PFSK-1 (cell line): Measurements from ENCODE around the gene SCLY.

Source experiments
- FOXP2 ChIP-seq: optimal IDR thresholded peaks from 2 replicates; pipeline ENCODE3; 2011; ENCODE audit warnings: borderline replicate concordance, control low read depth, inconsistent platforms; ENCODE audit not compliant: insufficient read depth; ENCODE audit errors: extremely low read length, extremely low read depth
- POLR2AphosphoS5 ChIP-seq: IDR thresholded peaks from 2 replicates; pipeline ENCODE4 v1.6.1; 2012; ENCODE audit warnings: low read depth, mild to moderate bottlenecking, control low read depth, low read length, moderate library complexity
- SIN3A ChIP-seq: IDR thresholded peaks from 2 replicates; pipeline ENCODE4 v1.6.1; 2012; ENCODE audit warnings: mild to moderate bottlenecking, low read length, moderate library complexity, borderline replicate concordance; ENCODE audit not compliant: insufficient read depth
- TAF1 ChIP-seq: IDR thresholded peaks from 2 replicates; pipeline ENCODE4 v1.6.1; 2012; ENCODE audit warnings: low read length, control low read depth, borderline replicate concordance; ENCODE audit not compliant: insufficient read depth
- TF ChIP-seq, protein P1 (sequence below), 2 experiments: IDR thresholded peaks; 2 replicates each; pipeline versions ENCODE4 v1.6.1 to v1.8.0; 2011 to 2012; ENCODE audit warnings: low read depth in 2 of 2, low read length in 2 of 2, control low read depth in 1 of 2, inconsistent platforms in 1 of 2, mild to moderate bottlenecking in 1 of 2, moderate library complexity in 1 of 2; ENCODE audit not compliant: insufficient read depth in 1 of 2

SCLY gene

DNA sequence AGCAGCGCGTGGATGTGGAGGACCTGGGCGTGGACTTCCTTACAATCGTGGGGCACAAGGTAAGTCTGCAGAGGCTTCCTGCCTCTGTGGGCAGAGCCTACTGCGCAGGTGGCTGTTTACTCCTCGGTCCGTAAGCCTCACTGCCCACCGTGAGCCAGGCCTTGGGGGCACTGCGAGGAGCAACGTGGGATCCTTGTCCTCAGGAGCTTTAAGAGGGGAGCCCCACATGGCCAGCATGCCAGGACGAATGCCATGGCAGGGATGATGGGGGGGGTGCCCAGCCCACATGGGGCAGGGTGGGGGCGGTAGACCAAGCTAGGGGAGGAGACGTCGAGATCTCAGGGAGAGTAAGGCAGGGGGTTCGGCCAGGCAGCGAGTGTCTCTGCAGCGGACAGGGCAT is 21.4 kb downstream of the SCLY start:
- TF ChIP-seq, protein P1, sequence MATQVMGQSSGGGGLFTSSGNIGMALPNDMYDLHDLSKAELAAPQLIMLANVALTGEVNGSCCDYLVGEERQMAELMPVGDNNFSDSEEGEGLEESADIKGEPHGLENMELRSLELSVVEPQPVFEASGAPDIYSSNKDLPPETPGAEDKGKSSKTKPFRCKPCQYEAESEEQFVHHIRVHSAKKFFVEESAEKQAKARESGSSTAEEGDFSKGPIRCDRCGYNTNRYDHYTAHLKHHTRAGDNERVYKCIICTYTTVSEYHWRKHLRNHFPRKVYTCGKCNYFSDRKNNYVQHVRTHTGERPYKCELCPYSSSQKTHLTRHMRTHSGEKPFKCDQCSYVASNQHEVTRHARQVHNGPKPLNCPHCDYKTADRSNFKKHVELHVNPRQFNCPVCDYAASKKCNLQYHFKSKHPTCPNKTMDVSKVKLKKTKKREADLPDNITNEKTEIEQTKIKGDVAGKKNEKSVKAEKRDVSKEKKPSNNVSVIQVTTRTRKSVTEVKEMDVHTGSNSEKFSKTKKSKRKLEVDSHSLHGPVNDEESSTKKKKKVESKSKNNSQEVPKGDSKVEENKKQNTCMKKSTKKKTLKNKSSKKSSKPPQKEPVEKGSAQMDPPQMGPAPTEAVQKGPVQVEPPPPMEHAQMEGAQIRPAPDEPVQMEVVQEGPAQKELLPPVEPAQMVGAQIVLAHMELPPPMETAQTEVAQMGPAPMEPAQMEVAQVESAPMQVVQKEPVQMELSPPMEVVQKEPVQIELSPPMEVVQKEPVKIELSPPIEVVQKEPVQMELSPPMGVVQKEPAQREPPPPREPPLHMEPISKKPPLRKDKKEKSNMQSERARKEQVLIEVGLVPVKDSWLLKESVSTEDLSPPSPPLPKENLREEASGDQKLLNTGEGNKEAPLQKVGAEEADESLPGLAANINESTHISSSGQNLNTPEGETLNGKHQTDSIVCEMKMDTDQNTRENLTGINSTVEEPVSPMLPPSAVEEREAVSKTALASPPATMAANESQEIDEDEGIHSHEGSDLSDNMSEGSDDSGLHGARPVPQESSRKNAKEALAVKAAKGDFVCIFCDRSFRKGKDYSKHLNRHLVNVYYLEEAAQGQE (IDR thresholded peaks at IDR 0.05; ENCODE audit: insufficient read depth in 1 of 2, low read depth in 2 of 2, low read length in 2 of 2) = no peak
- TF ChIP-seq POLR2AphosphoS5 = no peak
- no peak for TF ChIP-seq FOXP2
- TF ChIP-seq TAF1 = no peak

GRCh38 chr2:238082827-238083226 is 22.0 kb downstream of the SCLY start:
- TF ChIP-seq, protein P1 (IDR thresholded peaks at IDR 0.05; ENCODE audit: insufficient read depth in 1 of 2, low read depth in 2 of 2, low read length in 2 of 2) = no peak
- no peak for TF ChIP-seq TAF1
- no peak for TF ChIP-seq SIN3A
- TF ChIP-seq FOXP2 = no peak
- TF ChIP-seq POLR2AphosphoS5 = no peak

GRCh38 chr2:238083919-238084318 is 23.1 kb downstream of the SCLY start:
- TF ChIP-seq POLR2AphosphoS5 (no peak), TAF1 (no peak), SIN3A (no peak), FOXP2 (no peak)
- TF ChIP-seq, protein P1 (IDR thresholded peaks at IDR 0.05; ENCODE audit: insufficient read depth in 1 of 2, low read depth in 2 of 2, low read length in 2 of 2) = no peak

GRCh38 chr2:238084761-238085160 is 24.0 kb downstream of the SCLY start:
- TF ChIP-seq SIN3A (no peak), POLR2AphosphoS5 (no peak), TAF1 (no peak), FOXP2 (no peak)
- TF ChIP-seq, protein P1 (IDR thresholded peaks at IDR 0.05; ENCODE audit: insufficient read depth in 1 of 2, low read depth in 2 of 2, low read length in 2 of 2) = no peak

- TF ChIP-seq, protein P1 (IDR thresholded peaks at IDR 0.05; ENCODE audit: insufficient read depth in 1 of 2, low read depth in 2 of 2, low read length in 2 of 2) = no peak
- TF ChIP-seq FOXP2 = no peak
- TF ChIP-seq SIN3A = no peak
- TF ChIP-seq POLR2AphosphoS5 = no peak
- TF ChIP-seq TAF1 = no peak
These were observed 25.1 kb downstream of the SCLY start for GRCh38 chr2:238085899-238086298.
